GM12865 (cell line): ENCODE results near the gene STXBP1.

ENCODE experiments used
- DNase-seq: peaks from one replicate; pipeline ENCODE4 v3.0.0; 2010; ENCODE audit warnings: low read depth
- H3K4me3 ChIP-seq: 2 replicates; pipeline ENCODE4 v1.5.1; 2011; ENCODE audit warnings: mild to moderate bottlenecking, low read depth, low read length, control low read depth
- CTCF ChIP-seq: IDR thresholded peaks from 2 replicates; pipeline ENCODE4 v1.5.1; 2011; ENCODE audit warnings: low read length, control low read depth, low read depth, inconsistent platforms; ENCODE audit not compliant: insufficient read depth; ENCODE audit errors: missing control alignments

STXBP1 gene

GRCh38 chr9:127664678-127665507 is 52.8 kb downstream of the STXBP1 start:
- H3K4me3 ChIP-seq, result no peak overlapping the region
- DNase-seq, result no peak
- no peak for TF ChIP-seq CTCF

- H3K4me3 ChIP-seq, result no peak overlapping the region
- DNase-seq, result no peak
- TF ChIP-seq CTCF, result no peak
These were observed 55.2 kb downstream of the STXBP1 start for GRCh38 chr9:127667127-127667844.

- no peak for TF ChIP-seq CTCF
- no peak for DNase-seq
- H3K4me3 ChIP-seq, result no peak overlapping the region
These were observed 55.8 kb downstream of the STXBP1 start for GRCh38 chr9:127667906-127668305.

GRCh38 chr9:127673234-127673633 is 61.2 kb downstream of the STXBP1 start:
- no peak overlapping the region for H3K4me3 ChIP-seq
- no peak for DNase-seq
- no peak for TF ChIP-seq CTCF

- DNase-seq, result no peak
- H3K4me3 ChIP-seq, result no peak overlapping the region
- TF ChIP-seq CTCF, result no peak
These were observed 64.6 kb downstream of the STXBP1 start for GRCh38 chr9:127676638-127677037.

GRCh38 chr9:127679506-127679905 is 67.4 kb downstream of the STXBP1 start:
- no peak for TF ChIP-seq CTCF
- DNase-seq, result no peak

More at GRCh38 chr9:127679506-127679905, 67.4 kb downstream of the STXBP1 start:
- H3K4me3 ChIP-seq, result no peak overlapping the region
